ENCODE data around the gene CHCHD1.
"Not testable (repeated sequence)": the region's sequence is repeated elsewhere in the genome, so short reads cannot be mapped to it uniquely, and the experiment has no call there.

CHCHD1 gene

GRCh38 chr10:73796035-73796434 lies 14.2 kb downstream of the CHCHD1 start:
- DNase-seq: not testable (repeated sequence)

- no peak for DNase-seq
Observed at GRCh38 chr10:73796766-73797165, 14.9 kb downstream of the CHCHD1 start.

GRCh38 chr10:73797324-73798025 lies 15.6 kb downstream of the CHCHD1 start:
- no peak for DNase-seq

GRCh38 chr10:73798087-73798486 lies 16.2 kb downstream of the CHCHD1 start:
- no peak for DNase-seq

GRCh38 chr10:73798927-73799560 lies 17.2 kb downstream of the CHCHD1 start:
- DNase-seq: no peak

- no peak for DNase-seq
Observed at GRCh38 chr10:73799899-73800559, 18.2 kb downstream of the CHCHD1 start.

GRCh38 chr10:73800560-73801252 lies 18.9 kb downstream of the CHCHD1 start:
- DNase-seq: no peak

GRCh38 chr10:73801253-73801590 lies 19.4 kb downstream of the CHCHD1 start:
- no peak for DNase-seq

- no peak for DNase-seq
Observed at GRCh38 chr10:73802276-73802991, 20.6 kb downstream of the CHCHD1 start.

- DNase-seq: no peak
Observed at GRCh38 chr10:73803680-73804286, 21.9 kb downstream of the CHCHD1 start.

GRCh38 chr10:73806176-73806950 lies 24.5 kb downstream of the CHCHD1 start:
- no peak for DNase-seq

- DNase-seq: no peak
Observed at GRCh38 chr10:73807471-73807870, 25.6 kb downstream of the CHCHD1 start.

GRCh38 chr10:73808021-73808815 lies 26.4 kb downstream of the CHCHD1 start:
- no peak for DNase-seq

- DNase-seq: no peak
Observed at GRCh38 chr10:73809061-73809818, 27.4 kb downstream of the CHCHD1 start.

GRCh38 chr10:73810358-73810734 lies 28.5 kb downstream of the CHCHD1 start:
- DNase-seq: no peak

GRCh38 chr10:73810735-73811465 lies 29.1 kb downstream of the CHCHD1 start:
- peak; percentile 52 for DNase-seq

- no peak for DNase-seq
Observed at GRCh38 chr10:73812657-73813056, 30.8 kb downstream of the CHCHD1 start.

GRCh38 chr10:73813333-73813732 lies 31.5 kb downstream of the CHCHD1 start:
- DNase-seq: no peak

GRCh38 chr10:73814276-73814895 lies 32.5 kb downstream of the CHCHD1 start:
- no peak for DNase-seq
